ENCODE results near the gene GDF15. TPM values are rescaled to one million over a fixed set of nuclear protein-coding genes. Genes with fewer than 3 reads are reported as not detected.

Gene GDF15
- polyA plus RNA-seq, 1 of the 3 experiments (the other 2 are of a cell fraction): 129 TPM

DNA sequence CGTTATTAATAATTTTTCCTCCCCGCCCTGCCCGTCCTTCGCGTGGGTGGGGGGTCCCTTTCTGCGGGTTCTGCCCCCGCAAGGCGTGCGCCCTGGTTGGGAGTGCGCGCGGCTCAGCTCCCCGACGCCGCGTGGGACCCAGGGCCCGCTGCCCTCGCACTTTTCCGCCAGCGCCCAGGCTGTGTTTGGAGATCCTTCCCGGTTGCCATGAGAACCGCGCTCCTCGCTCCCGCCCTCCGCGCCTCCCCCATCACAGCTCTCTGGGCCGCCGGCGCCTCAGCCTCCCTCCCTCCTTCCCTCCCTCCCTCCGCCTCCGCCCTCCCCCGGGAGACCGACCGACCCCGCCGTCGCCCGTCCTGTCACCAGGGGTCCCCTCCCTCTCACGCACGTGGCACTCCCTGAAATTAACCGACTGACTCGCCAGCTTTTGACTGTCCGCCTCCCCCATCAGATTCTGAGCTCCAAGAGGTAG, 30.9 kb downstream of the GDF15 start:
- DNase-seq: peak; percentile 92
- H3K36me3 ChIP-seq (replicated peaks in 1 of 2; ENCODE audit: control insufficient read depth in 1 of 2, insufficient read depth in 2 of 2, low read length in 1 of 2): no peaks in the 10 kb centered on the region
- H2AFZ ChIP-seq (ENCODE audit: low read depth): peak overlapping the region; percentile 53; the same call in 1 of the 2 replicates
- peak overlapping the region; percentile 84 for H3K4me2 ChIP-seq
- TF ChIP-seq USF2 (IDR thresholded peaks at IDR 0.05; ENCODE audit: borderline replicate concordance, low read depth, low read length) (no peak), MXI1 (IDR thresholded peaks at IDR 0.05; ENCODE audit: low read depth, low read length) (peak; percentile 81), CHD2 (IDR thresholded peaks at IDR 0.05; ENCODE audit: low read length, partially characterized antibody) (peak; percentile 41), TAF1 (IDR thresholded peaks at IDR 0.05; ENCODE audit: borderline replicate concordance, low read depth, low read length) (0 out of 2 replicates have a peak, but pooled peaks have one; percentile 17), RAD21 (IDR thresholded peaks at IDR 0.05; ENCODE audit: low read length) (no peak)
- TF ChIP-seq, protein P1, sequence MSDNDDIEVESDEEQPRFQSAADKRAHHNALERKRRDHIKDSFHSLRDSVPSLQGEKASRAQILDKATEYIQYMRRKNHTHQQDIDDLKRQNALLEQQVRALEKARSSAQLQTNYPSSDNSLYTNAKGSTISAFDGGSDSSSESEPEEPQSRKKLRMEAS (IDR thresholded peaks at IDR 0.05; ENCODE audit: low read depth): peak; percentile 90
- peak overlapping the region; percentile 79 for H3K9ac ChIP-seq
- no peaks in the 10 kb centered on the region for H3K9me3 ChIP-seq
- peaks cover 26% of the 10 kb centered on the region for H3K79me2 ChIP-seq (ENCODE audit: insufficient read depth)
- H3K9me2 ChIP-seq: no peaks in the 10 kb centered on the region
- no peaks in the 10 kb centered on the region for H3K27me3 ChIP-seq (ENCODE audit: insufficient read depth)
- peak overlapping the region; percentile 89 to 93 for H3K27ac ChIP-seq (ENCODE audit: low read depth in 2 of 2, low read length in 1 of 2)
- peaks cover 22% of the 10 kb centered on the region for H3F3A ChIP-seq (replicated peaks; ENCODE audit: insufficient read depth)
- H3K4me3 ChIP-seq (ENCODE audit: low read depth in 2 of 2, low read length in 1 of 2): peak overlapping the region; percentile 45 to 50
- POLR2A ChIA-PET: interaction anchor here (0.7 to 1.4 kb wide), 7 partner anchors 12 to 211 kb away, joined by 3 to 6 read pairs (median 3); partner anchors contain the start of gene JUND
- CTCF ChIA-PET: interaction anchor here (0.9 to 12.1 kb wide), 8 partner anchors 19 to 137 kb away, joined by 3 to 217 read pairs (median 4); partner anchors contain the start of genes GDF15, JUND and LSM4
- H3K4me1 ChIP-seq (ENCODE audit: control insufficient read depth in 1 of 2, insufficient read depth in 2 of 2, low read depth in 1 of 2, low read length in 1 of 2): peaks cover 44 to 53% of the 10 kb centered on the region in 2 experiments; a peak in 3 of 4 replicates
- peaks cover 12% of the 10 kb centered on the region; the same call in 1 of the 2 replicates for H4K20me1 ChIP-seq (ENCODE audit: insufficient read depth)
- WGBS (ENCODE audit: low lambda C conversion rate): 3% methylated on average over 36 of the region's 44 CpGs

GRCh38 chr19:18417250-18418028, 31.5 kb downstream of the GDF15 start:
- Histone ChIP-seq H3K27me3 (ENCODE audit: insufficient read depth) (no peaks in the 10 kb centered on the region), H3K4me3 (ENCODE audit: low read depth in 2 of 2, low read length in 1 of 2) (peak overlapping the region; percentile 45 to 50), H4K20me1 (ENCODE audit: insufficient read depth) (peaks cover 18% of the 10 kb centered on the region; the same call in 1 of the 2 replicates), H3K27ac (ENCODE audit: low read depth in 2 of 2, low read length in 1 of 2) (peak overlapping the region; percentile 89 to 93), H3K79me2 (ENCODE audit: insufficient read depth) (peaks cover 33% of the 10 kb centered on the region), H3K9me3 (no peaks in the 10 kb centered on the region), H2AFZ (ENCODE audit: low read depth) (peak overlapping the region; percentile 49; the same call in 1 of the 2 replicates), H3F3A (replicated peaks; ENCODE audit: insufficient read depth) (peaks cover 22% of the 10 kb centered on the region), H3K36me3 (replicated peaks in 1 of 2; ENCODE audit: control insufficient read depth in 1 of 2, insufficient read depth in 2 of 2, low read length in 1 of 2) (peaks cover 0 to under 1% of the 10 kb centered on the region in 2 experiments), H3K4me2 (peak overlapping the region; percentile 84), H3K4me1 (ENCODE audit: control insufficient read depth in 1 of 2, insufficient read depth in 2 of 2, low read depth in 1 of 2, low read length in 1 of 2) (peaks cover 44 to 53% of the 10 kb centered on the region in 2 experiments; a peak in 3 of 4 replicates), H3K9ac (peak overlapping the region; percentile 79), H3K9me2 (no peaks in the 10 kb centered on the region)
- DNase-seq: peak; percentile 91
- CTCF ChIA-PET: interaction anchor here (0.9 to 12.1 kb wide), 9 partner anchors 15 to 137 kb away, joined by 3 to 217 read pairs (median 5); partner anchors contain the start of genes GDF15, JUND and LSM4
- 7% methylated on average over 9 of the region's 53 CpGs for WGBS (ENCODE audit: low lambda C conversion rate)
- POLR2A ChIA-PET: interaction anchor here (0.9 to 1.9 kb wide), 7 partner anchors 11 to 212 kb away, joined by 3 to 6 read pairs (median 3); no protein-coding TSS in a partner anchor
- TF ChIP-seq RAD21 (IDR thresholded peaks at IDR 0.05; ENCODE audit: low read length) (no peak), GABPA (IDR thresholded peaks at IDR 0.05; ENCODE audit: low read depth) (peak; percentile 75), CHD2 (IDR thresholded peaks at IDR 0.05; ENCODE audit: low read length, partially characterized antibody) (peak; percentile 32), FOSL2 (IDR thresholded peaks at IDR 0.05; ENCODE audit: borderline replicate concordance, low read depth) (no peak), RCOR1 (IDR thresholded peaks at IDR 0.05; ENCODE audit: low read length) (no peak), POLR2AphosphoS5 (IDR thresholded peaks at IDR 0.05; ENCODE audit: low read depth, low read length) (peak; percentile 35; the same call in 1 of the 2 replicates), MEF2A (IDR thresholded peaks at IDR 0.05; ENCODE audit: borderline replicate concordance, low read depth) (no peak), FOXM1 (IDR thresholded peaks at IDR 0.05; ENCODE audit: low read depth) (no peak), RFX5 (IDR thresholded peaks at IDR 0.05; ENCODE audit: low read length) (no peak), TAF1 (IDR thresholded peaks at IDR 0.05; ENCODE audit: borderline replicate concordance, low read depth, low read length) (peak; percentile 42; the same call in 1 of the 2 replicates), EZH2phosphoT487 (IDR thresholded peaks at IDR 0.05; ENCODE audit: borderline replicate concordance, low read depth) (no peak), SMC3 (IDR thresholded peaks at IDR 0.05; ENCODE audit: low read depth, low read length) (no peak), JUND (IDR thresholded peaks at IDR 0.05) (no peak), SIN3A (IDR thresholded peaks at IDR 0.05; ENCODE audit: borderline replicate concordance, low read depth, low read length) (0 out of 2 replicates have a peak, but pooled peaks have one; percentile 10), NFIC (IDR thresholded peaks at IDR 0.05; ENCODE audit: borderline replicate concordance) (no peak), RXRA (IDR thresholded peaks at IDR 0.05; ENCODE audit: borderline replicate concordance, low read depth) (no peak), YY1 (IDR thresholded peaks at IDR 0.05; ENCODE audit: low read depth) (no peak), EP300 (IDR thresholded peaks at IDR 0.05; ENCODE audit: borderline replicate concordance in 1 of 2, low read depth in 1 of 2, low read length in 1 of 2) (peak in 1 of 2 experiments; percentile 45; a peak in 1 of 4 replicates)
- TF ChIP-seq, protein P1 (IDR thresholded peaks at IDR 0.05; ENCODE audit: low read depth): 0 out of 2 replicates have a peak, but pooled peaks have one; percentile 15
- TF ChIP-seq, protein P2, sequence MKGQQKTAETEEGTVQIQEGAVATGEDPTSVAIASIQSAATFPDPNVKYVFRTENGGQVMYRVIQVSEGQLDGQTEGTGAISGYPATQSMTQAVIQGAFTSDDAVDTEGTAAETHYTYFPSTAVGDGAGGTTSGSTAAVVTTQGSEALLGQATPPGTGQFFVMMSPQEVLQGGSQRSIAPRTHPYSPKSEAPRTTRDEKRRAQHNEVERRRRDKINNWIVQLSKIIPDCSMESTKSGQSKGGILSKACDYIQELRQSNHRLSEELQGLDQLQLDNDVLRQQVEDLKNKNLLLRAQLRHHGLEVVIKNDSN (IDR thresholded peaks at IDR 0.05; ENCODE audit: borderline replicate concordance, low read depth): no peak
